Measurements from ENCODE around the gene RAI14. TPM values are rescaled to one million over a fixed set of nuclear protein-coding genes. Genes with fewer than 3 reads are reported as not detected.

RAI14 gene
- total and polyA plus RNA-seq, 7 experiments from 2014 or later, result 0.32 to 0.98 (median 0.89) TPM; not detected in 4

- Mint-ChIP-seq H3K4me1 (peaks cover 12 to 26% (median 22%) of the 10 kb centered on the region in 7 donors), H3K36me3 (peaks cover 0 to 4% (median 2%) of the 10 kb centered on the region in 5 donors), H3K27me3 (peaks cover 12 to 60% (median 25%) of the 10 kb centered on the region in 5 donors), H3K27ac (peak overlapping the region in 1 of 9 donors; percentile 9), H3K9me3 (peaks cover 0 to 2% (median 0%) of the 10 kb centered on the region in 11 donors), H3K4me3 (peak overlapping the region in 1 of 10 donors; percentile 55)
- Histone ChIP-seq H3K9me3 (ENCODE audit: control insufficient read depth in 2 of 3, low read length in 3 of 3) (no peaks in the 10 kb centered on the region), H3K4me3 (ENCODE audit: low read length) (no peak overlapping the region), H3K27ac (ENCODE audit: low read depth, low read length) (no peak overlapping the region), H3K27me3 (ENCODE audit: control insufficient read depth in 2 of 2, insufficient read depth in 2 of 2, low read length in 2 of 2) (peaks cover 3 to 8% of the 10 kb centered on the region in 2 donors), H3K36me3 (ENCODE audit: control insufficient read depth in 2 of 3, insufficient read depth in 3 of 3, low read length in 3 of 3) (no peaks in the 10 kb centered on the region), H3K4me1 (ENCODE audit: control insufficient read depth in 2 of 2, insufficient read depth in 2 of 2, low read length in 2 of 2) (peaks cover 3 to 8% of the 10 kb centered on the region in 2 donors)
- intact Hi-C loops (cut with micrococcal nuclease), result loop anchor here (2.0 to 10.0 kb wide), 3 partner anchors 185 to 656 kb away; partner anchors contain the start of gene TTC23L (in 1 of the 2)
- POLR2A ChIA-PET, result no interaction called here
- ATAC-seq, result no peak
- no peak for DNase-seq
- CTCF ChIA-PET, result no interaction called here
Measured at GRCh38 chr5:34653708-34654107, 2.4 kb upstream of the RAI14 start.

- peak overlapping the region; percentile 80 to 100 (median 94) for H3K4me3 Mint-ChIP-seq
- ATAC-seq (peak; percentile 81), DNase-seq (peak in 7 of 9 donors; percentile 20 to 47 (median 28))
- intact Hi-C loops (cut with micrococcal nuclease), result loop anchor here (2.0 to 10.0 kb wide), 3 partner anchors 182 to 239 kb away; partner anchors contain the start of gene TTC23L (in 2 of the 2)
- peaks cover 3 to 8% of the 10 kb centered on the region in 2 donors for H3K27me3 ChIP-seq (ENCODE audit: control insufficient read depth in 2 of 2, insufficient read depth in 2 of 2, low read length in 2 of 2)
- CTCF ChIA-PET, result no interaction called here
- peaks cover 0 to 4% (median 0%) of the 10 kb centered on the region in 5 donors for H3K36me3 Mint-ChIP-seq
- H3K27ac Mint-ChIP-seq, result peak overlapping the region; percentile 34 to 92 (median 83)
- peak overlapping the region; percentile 42 for H3K27ac ChIP-seq (ENCODE audit: low read depth, low read length)
- H3K9me3 ChIP-seq (ENCODE audit: control insufficient read depth in 2 of 3, low read length in 3 of 3), result no peaks in the 10 kb centered on the region
- peaks cover 19 to 66% (median 30%) of the 10 kb centered on the region in 5 donors for H3K27me3 Mint-ChIP-seq
- POLR2A ChIA-PET, result no interaction called here
- peaks cover 3 to 8% of the 10 kb centered on the region in 2 donors for H3K4me1 ChIP-seq (ENCODE audit: control insufficient read depth in 2 of 2, insufficient read depth in 2 of 2, low read length in 2 of 2)
- peaks cover 12 to 29% (median 22%) of the 10 kb centered on the region in 7 donors for H3K4me1 Mint-ChIP-seq
- peaks cover 0 to 2% (median 0%) of the 10 kb centered on the region in 11 donors for H3K9me3 Mint-ChIP-seq
- peak overlapping the region; percentile 57 for H3K4me3 ChIP-seq (ENCODE audit: low read length)
- no peaks in the 10 kb centered on the region for H3K36me3 ChIP-seq (ENCODE audit: control insufficient read depth in 2 of 3, insufficient read depth in 3 of 3, low read length in 3 of 3)
Measured at GRCh38 chr5:34655354-34655991, 655 bp upstream of the RAI14 start.

- CTCF ChIA-PET, result no interaction called here
- POLR2A ChIA-PET, result no interaction called here
Measured at GRCh38 chr5:34656700-34657273, 659 bp downstream of the RAI14 start.

GRCh38 chr5:34657274-34657921, 1.3 kb downstream of the RAI14 start:
- ChIA-PET POLR2A (no interaction called here), CTCF (no interaction called here)
- H3K4me3 ChIP-seq (ENCODE audit: low read length), result peak overlapping the region; percentile 57
- Mint-ChIP-seq H3K4me3 (peak overlapping the region; percentile 50 to 100 (median 72)), H3K36me3 (peaks cover 0 to 4% (median 0%) of the 10 kb centered on the region in 5 donors), H3K9me3 (peaks cover 0 to 4% (median 0%) of the 10 kb centered on the region in 11 donors), H3K27ac (peak overlapping the region in 2 of 9 donors; percentile 19 to 32), H3K27me3 (peaks cover 34 to 59% (median 45%) of the 10 kb centered on the region in 5 donors), H3K4me1 (peaks cover 12 to 29% (median 22%) of the 10 kb centered on the region in 7 donors)
- H3K27me3 ChIP-seq (ENCODE audit: control insufficient read depth in 2 of 2, insufficient read depth in 2 of 2, low read length in 2 of 2), result peaks cover 3 to 8% of the 10 kb centered on the region in 2 donors
- ATAC-seq (no peak), DNase-seq (no peak)
- no peaks in the 10 kb centered on the region for H3K9me3 ChIP-seq (ENCODE audit: control insufficient read depth in 2 of 3, low read length in 3 of 3)
- peaks cover 3 to 8% of the 10 kb centered on the region in 2 donors for H3K4me1 ChIP-seq (ENCODE audit: control insufficient read depth in 2 of 2, insufficient read depth in 2 of 2, low read length in 2 of 2)
- no peaks in the 10 kb centered on the region for H3K36me3 ChIP-seq (ENCODE audit: control insufficient read depth in 2 of 3, insufficient read depth in 3 of 3, low read length in 3 of 3)
- intact Hi-C loops (cut with micrococcal nuclease), result loop anchor here (5.0 to 10.0 kb wide), 2 partner anchors 180 to 237 kb away; partner anchors contain the start of gene TTC23L (in 1 of the 2)
- no peak overlapping the region for H3K27ac ChIP-seq (ENCODE audit: low read depth, low read length)

More at GRCh38 chr5:34656700-34657273, 659 bp downstream of the RAI14 start:
- Histone ChIP-seq H3K4me1 (ENCODE audit: control insufficient read depth in 2 of 2, insufficient read depth in 2 of 2, low read length in 2 of 2) (peaks cover 3 to 8% of the 10 kb centered on the region in 2 donors), H3K9me3 (ENCODE audit: control insufficient read depth in 2 of 3, low read length in 3 of 3) (no peaks in the 10 kb centered on the region), H3K27ac (ENCODE audit: low read depth, low read length) (peak overlapping the region; percentile 21), H3K27me3 (ENCODE audit: control insufficient read depth in 2 of 2, insufficient read depth in 2 of 2, low read length in 2 of 2) (peaks cover 3 to 8% of the 10 kb centered on the region in 2 donors), H3K36me3 (ENCODE audit: control insufficient read depth in 2 of 3, insufficient read depth in 3 of 3, low read length in 3 of 3) (no peaks in the 10 kb centered on the region), H3K4me3 (ENCODE audit: low read length) (peak overlapping the region; percentile 57)
- peaks cover 0 to 4% (median 0%) of the 10 kb centered on the region in 5 donors for H3K36me3 Mint-ChIP-seq
- H3K27me3 Mint-ChIP-seq, result peaks cover 29 to 62% (median 39%) of the 10 kb centered on the region in 5 donors
- H3K9me3 Mint-ChIP-seq, result peaks cover 0 to 2% (median 0%) of the 10 kb centered on the region in 11 donors
- H3K27ac Mint-ChIP-seq, result no peak overlapping the region
- intact Hi-C loops (cut with micrococcal nuclease), result loop anchor here (5.0 to 10.0 kb wide), 2 partner anchors 181 to 238 kb away; partner anchors contain the start of gene TTC23L (in 1 of the 2)
- DNase-seq (peak in 3 of 9 donors; percentile 3 to 29 (median 6)), ATAC-seq (no peak)
- H3K4me1 Mint-ChIP-seq, result peaks cover 12 to 29% (median 22%) of the 10 kb centered on the region in 7 donors
- H3K4me3 Mint-ChIP-seq, result peak overlapping the region; percentile 50 to 100 (median 72)

GRCh38 chr5:34657988-34658387, 1.9 kb downstream of the RAI14 start:
- peaks cover 34 to 53% (median 45%) of the 10 kb centered on the region in 5 donors for H3K27me3 Mint-ChIP-seq
- H3K27ac Mint-ChIP-seq, result peak overlapping the region in 2 of 9 donors; percentile 19 to 67
- peaks cover 3 to 8% of the 10 kb centered on the region in 2 donors for H3K27me3 ChIP-seq (ENCODE audit: control insufficient read depth in 2 of 2, insufficient read depth in 2 of 2, low read length in 2 of 2)

GRCh38 chr5:34659168-34659567, 3.0 kb downstream of the RAI14 start:
- Histone ChIP-seq H3K27ac (ENCODE audit: low read depth, low read length) (no peak overlapping the region), H3K9me3 (ENCODE audit: control insufficient read depth in 2 of 3, low read length in 3 of 3) (no peaks in the 10 kb centered on the region), H3K4me3 (ENCODE audit: low read length) (no peak overlapping the region), H3K27me3 (ENCODE audit: control insufficient read depth in 2 of 2, insufficient read depth in 2 of 2, low read length in 2 of 2) (peaks cover 3 to 8% of the 10 kb centered on the region in 2 donors), H3K36me3 (ENCODE audit: control insufficient read depth in 2 of 3, insufficient read depth in 3 of 3, low read length in 3 of 3) (no peaks in the 10 kb centered on the region), H3K4me1 (ENCODE audit: control insufficient read depth in 2 of 2, insufficient read depth in 2 of 2, low read length in 2 of 2) (peaks cover 3 to 8% of the 10 kb centered on the region in 2 donors)
- ChIA-PET POLR2A (no interaction called here), CTCF (no interaction called here)
- intact Hi-C loops (cut with micrococcal nuclease), result loop anchor here (5.0 to 10.0 kb wide), 2 partner anchors 178 to 236 kb away; partner anchors contain the start of gene TTC23L (in 1 of the 2)
- DNase-seq (no peak), ATAC-seq (no peak)
- Mint-ChIP-seq H3K9me3 (peaks cover 0 to 4% (median 0%) of the 10 kb centered on the region in 11 donors), H3K4me1 (peaks cover 12 to 29% (median 22%) of the 10 kb centered on the region in 7 donors), H3K27me3 (peaks cover 34 to 49% (median 47%) of the 10 kb centered on the region in 5 donors), H3K4me3 (peak overlapping the region in 4 of 10 donors; percentile 15 to 53 (median 26)), H3K36me3 (peaks cover 0 to 4% (median 0%) of the 10 kb centered on the region in 5 donors), H3K27ac (no peak overlapping the region)

More at GRCh38 chr5:34657988-34658387, 1.9 kb downstream of the RAI14 start:
- ChIA-PET CTCF (no interaction called here), POLR2A (interaction anchor here (0.6 kb wide), 1 partner anchor 257 kb away, joined by 3 read pairs; the partner anchor contains the start of genes BRIX1 and RAD1)
- H3K9me3 ChIP-seq (ENCODE audit: control insufficient read depth in 2 of 3, low read length in 3 of 3), result no peaks in the 10 kb centered on the region
- no peak for ATAC-seq
- H3K27ac ChIP-seq (ENCODE audit: low read depth, low read length), result no peak overlapping the region
- peaks cover 0 to 4% (median 0%) of the 10 kb centered on the region in 5 donors for H3K36me3 Mint-ChIP-seq
- H3K4me3 Mint-ChIP-seq, result peak overlapping the region; percentile 50 to 100 (median 72)
- H3K36me3 ChIP-seq (ENCODE audit: control insufficient read depth in 2 of 3, insufficient read depth in 3 of 3, low read length in 3 of 3), result no peaks in the 10 kb centered on the region
- intact Hi-C loops (cut with micrococcal nuclease), result loop anchor here (5.0 to 10.0 kb wide), 2 partner anchors 179 to 237 kb away; partner anchors contain the start of gene TTC23L (in 1 of the 2)
- no peak for DNase-seq
- H3K4me3 ChIP-seq (ENCODE audit: low read length), result peak overlapping the region; percentile 57
- H3K4me1 Mint-ChIP-seq, result peaks cover 12 to 29% (median 22%) of the 10 kb centered on the region in 7 donors
- H3K9me3 Mint-ChIP-seq, result peaks cover 0 to 4% (median 0%) of the 10 kb centered on the region in 11 donors
- H3K4me1 ChIP-seq (ENCODE audit: control insufficient read depth in 2 of 2, insufficient read depth in 2 of 2, low read length in 2 of 2), result peaks cover 3 to 8% of the 10 kb centered on the region in 2 donors
